H1 (cell line): ENCODE measurements around the gene VPREB1. TPM values are rescaled to one million over a fixed set of nuclear protein-coding genes. Genes with fewer than 3 reads are reported as not detected.

ENCODE experiments used
- CTCF ChIA-PET: fragments of 300-600 bp; sonication (Branson Sonifier 250); formaldehyde crosslinking; loops from one replicate; lab custom pipeline; 2021; ENCODE audit not compliant: partially characterized antibody; lab: Charles Lee
- POLR2A ChIA-PET: fragments of 300-600 bp; sonication (Branson Sonifier 250); formaldehyde crosslinking; loops from one replicate; lab custom pipeline; 2021; ENCODE audit warnings: inconsistent platforms; ENCODE audit not compliant: partially characterized antibody; lab: Charles Lee
- DNase-seq, 2 experiments: peaks; one replicate each; pipeline versions ENCODE4 v3.0.0 to v3.0.0-alpha.2; 2010 to 2022; ENCODE audit warnings: low spot score in 2 of 2, low read depth in 1 of 2, mixed read lengths in 1 of 2
- FAIRE-seq: peaks from 2 replicates; lab custom pipeline; 2011; peaks lifted over from hg19 to GRCh38; lab: Jason Lieb, UNC
- H2AFZ ChIP-seq: 2 replicates; pipeline ENCODE4 v1.8.1; 2012; ENCODE audit warnings: low read length, inconsistent platforms
- H2AK5ac ChIP-seq: 2 replicates; pipeline ENCODE4 v1.6.1; 2013; ENCODE audit warnings: low read depth, low read length
- H2BK120ac ChIP-seq: replicated peaks from 2 replicates; pipeline ENCODE3; 2013; ENCODE audit warnings: low read depth, low read length, inconsistent platforms
- H2BK12ac ChIP-seq: 2 replicates; pipeline ENCODE4 v1.6.1; 2013; ENCODE audit warnings: low read depth, low read length
- H2BK15ac ChIP-seq: 2 replicates; pipeline ENCODE4 v1.6.1; 2013; ENCODE audit warnings: low read length
- H2BK20ac ChIP-seq: 2 replicates; pipeline ENCODE4 v1.6.1; 2013; ENCODE audit warnings: low read length
- H2BK5ac ChIP-seq: 2 replicates; pipeline ENCODE4 v1.6.1; 2013; ENCODE audit warnings: low read depth, low read length
- H3K14ac ChIP-seq: 2 replicates; pipeline ENCODE4 v1.6.1; 2013; ENCODE audit warnings: inconsistent platforms; ENCODE audit not compliant: insufficient read length
- H3K18ac ChIP-seq: 2 replicates; pipeline ENCODE4 v1.6.1; 2013; ENCODE audit warnings: low read length; ENCODE audit errors: extremely low read depth
- H3K23ac ChIP-seq: 2 replicates; pipeline ENCODE4 v1.6.1; 2013; ENCODE audit warnings: inconsistent platforms; ENCODE audit not compliant: insufficient read length
- H3K23me2 ChIP-seq: 2 replicates; pipeline ENCODE4 v1.6.1; 2013; ENCODE audit warnings: low read depth, low read length
- H3K27ac ChIP-seq: 2 replicates; pipeline ENCODE4 v1.6.1; 2011; ENCODE audit warnings: low read depth, low read length, inconsistent platforms
- H3K27me3 ChIP-seq, 4 experiments: replicated peaks in 1 of 4; 1 replicate in 1 of 4; 2 replicates in 3 of 4; pipeline versions ENCODE4 v1.6.1 to v1.8.1; 2011 to 2013; ENCODE audit warnings: low read length in 3 of 4, mild to moderate bottlenecking in 3 of 4, inconsistent platforms in 2 of 4, mixed read lengths in 2 of 4, moderate library complexity in 1 of 4; ENCODE audit not compliant: control insufficient read depth in 3 of 4, insufficient read depth in 3 of 4; ENCODE audit errors: extremely low read depth in 1 of 4
- H3K36me3 ChIP-seq, 4 experiments: 2 replicates each; pipeline versions ENCODE4 v1.6.1 to v1.8.1; 2011 to 2013; ENCODE audit warnings: mild to moderate bottlenecking in 4 of 4, low read length in 3 of 4, moderate library complexity in 2 of 4, control low read depth in 1 of 4, inconsistent platforms in 1 of 4; ENCODE audit not compliant: insufficient read depth in 4 of 4, control insufficient read depth in 2 of 4
- H3K4ac ChIP-seq: replicated peaks from 2 replicates; pipeline ENCODE3; 2013; ENCODE audit warnings: low read length, low read depth, mixed read lengths, inconsistent platforms; ENCODE audit not compliant: insufficient read length
- H3K4me1 ChIP-seq, 4 experiments: replicated peaks in 1 of 4; 1 replicate in 1 of 4; 2 replicates in 3 of 4; pipeline versions ENCODE4 v1.6.1 to v1.8.1; 2011 to 2013; ENCODE audit warnings: low read length in 3 of 4, inconsistent platforms in 2 of 4, mixed read lengths in 1 of 4; ENCODE audit not compliant: insufficient read depth in 4 of 4, control insufficient read depth in 3 of 4
- H3K4me2 ChIP-seq, 2 experiments: 2 replicates each; pipeline versions ENCODE4 v1.6.1 to v1.8.1; 2011 to 2013; ENCODE audit warnings: low read depth in 2 of 2, low read length in 2 of 2, control low read depth in 1 of 2, inconsistent platforms in 1 of 2, mild to moderate bottlenecking in 1 of 2; ENCODE audit not compliant: insufficient read depth in 1 of 2
- H3K4me3 ChIP-seq, 4 experiments: fragments of 200-600, 300-600 bp in 1 of 4; sonication (generic), shearing (Covaris generic), sonication (Bioruptor Twin) in 1 of 4; 2 replicates each; pipeline versions ENCODE4 v1.5.1 to v1.8.1; 2011 to 2016; ENCODE audit warnings: low read length in 4 of 4, low read depth in 3 of 4, control low read depth in 2 of 4, inconsistent platforms in 2 of 4, mild to moderate bottlenecking in 2 of 4, mixed read lengths in 1 of 4, moderate library complexity in 1 of 4; ENCODE audit not compliant: insufficient read depth in 2 of 4; ENCODE audit errors: extremely low read depth in 1 of 4
- H3K56ac ChIP-seq: replicated peaks from 2 replicates; pipeline ENCODE3; 2013; ENCODE audit warnings: low read depth, mild to moderate bottlenecking, mixed read lengths, low read length, inconsistent platforms; ENCODE audit not compliant: insufficient read length
- H3K79me1 ChIP-seq: 2 replicates; pipeline ENCODE4 v1.6.1; 2013; ENCODE audit warnings: low read depth, low read length, control low read depth
- H3K79me2 ChIP-seq, 2 experiments: 2 replicates each; pipeline versions ENCODE4 v1.6.1 to v1.8.1; 2012 to 2013; ENCODE audit warnings: low read length in 2 of 2, mild to moderate bottlenecking in 2 of 2, inconsistent platforms in 1 of 2; ENCODE audit not compliant: insufficient read depth in 2 of 2, control insufficient read depth in 1 of 2
- H3K9ac ChIP-seq, 4 experiments: replicated peaks in 1 of 4; 1 replicate in 1 of 4; 2 replicates in 3 of 4; pipeline versions ENCODE4 v1.6.1 to v1.8.1; 2011 to 2013; ENCODE audit warnings: low read depth in 3 of 4, low read length in 3 of 4, control low read depth in 2 of 4, mild to moderate bottlenecking in 2 of 4, moderate library complexity in 2 of 4, inconsistent platforms in 1 of 4; ENCODE audit errors: extremely low read depth in 1 of 4
- H3K9me3 ChIP-seq, 2 experiments: 2 replicates each; pipeline versions ENCODE4 v1.6.1 to v1.8.1; 2012 to 2013; ENCODE audit warnings: mild to moderate bottlenecking in 2 of 2, moderate library complexity in 2 of 2, control low read depth in 1 of 2, inconsistent platforms in 1 of 2, low read depth in 1 of 2, low read length in 1 of 2, mixed read lengths in 1 of 2; ENCODE audit not compliant: insufficient read depth in 2 of 2
- H4K20me1 ChIP-seq, 2 experiments: replicated peaks in 1 of 2; 2 replicates each; pipeline versions ENCODE3 to v1.8.1; 2011 to 2013; ENCODE audit warnings: inconsistent platforms in 2 of 2, low read length in 2 of 2, mild to moderate bottlenecking in 1 of 2; ENCODE audit not compliant: insufficient read depth in 2 of 2, control insufficient read depth in 1 of 2
- H4K5ac ChIP-seq: 2 replicates; pipeline ENCODE4 v1.6.1; 2013; ENCODE audit warnings: low read length, low read depth, mixed read lengths, inconsistent platforms; ENCODE audit not compliant: insufficient read length
- H4K8ac ChIP-seq: 2 replicates; pipeline ENCODE4 v1.8.0; 2013; ENCODE audit warnings: mild to moderate bottlenecking, moderate library complexity, low read length, inconsistent platforms; ENCODE audit not compliant: insufficient read depth; ENCODE audit errors: extremely low read depth
- H4K91ac ChIP-seq: replicated peaks from 2 replicates; pipeline ENCODE3; 2013; ENCODE audit warnings: low read length, mixed read lengths, inconsistent platforms; ENCODE audit not compliant: insufficient read length
- GTF2F1 ChIP-seq: IDR thresholded peaks from 2 replicates; pipeline ENCODE4 v1.6.1; 2012; ENCODE audit warnings: low read depth, low read length, improper control_type of control experiment, borderline replicate concordance
- KDM1A ChIP-seq: fragments of 200-600, 300-600 bp; sonication (generic); IDR thresholded peaks from 2 replicates; pipeline ENCODE4 v1.7.1; 2016; ENCODE audit warnings: mild to moderate bottlenecking, low read length, borderline replicate concordance
- SUZ12 ChIP-seq: fragments of 200-600 bp; sonication (generic); IDR thresholded peaks from 2 replicates; pipeline ENCODE4 v1.6.1; 2012; ENCODE audit warnings: mild to moderate bottlenecking, inconsistent platforms, low read length, moderate library complexity, mixed read lengths
- WGBS, 2 experiments: shearing (Covaris generic) in 1 of 2; methylation state at CpG; one replicate each; pipeline versions ENCODE4 v1.1.6 to v1.1.7; 2013 to 2015; ENCODE audit warnings: low lambda C conversion rate in 2 of 2, mixed read lengths in 2 of 2, inconsistent platforms in 1 of 2, low coverage in 1 of 2, missing lambda C conversion rate in 1 of 2; ENCODE audit not compliant: insufficient replicate concordance in 2 of 2, insufficient coverage in 1 of 2, insufficient read length in 1 of 2; ENCODE audit errors: extremely low coverage in 1 of 2, missing lambda C conversion rate in 1 of 2; 5-methylcytosine and 5-hydroxymethylcytosine counted together
- polyA plus RNA-seq, 7 experiments: library from polyadenylated mRNA; depleted of rRNA in 3 of 7; stranded (reverse) in 5 of 7; unstranded in 2 of 7; fragments of >200 nt in 5 of 7; fragments of 200-250 nt in 2 of 7; gene quantifications; 1 replicate in 5 of 7; 2 replicates in 1 of 7; 4 replicates in 1 of 7; pipeline versions ENCODE4 v1.2.1 to v1.2.3, GENCODE V29; 2011 to 2013; ENCODE audit warnings: missing spikeins in 2 of 7, mixed read lengths in 2 of 7
- total RNA-seq: library from RNA; stranded (reverse); fragmentation: NEBNext Ultra II Directional; extraction: Animal tissue kit (Norgen Biotek cat#: 25700); gene quantifications from 2 replicates; pipeline ENCODE4 v1.2.1, GENCODE V29; 2021

The VPREB1 gene
- total and polyA plus RNA-seq, 2 of the 8 experiments (the other 6 are each of a cell fraction or from before 2014, with no cell fraction given): not detected

DNA sequence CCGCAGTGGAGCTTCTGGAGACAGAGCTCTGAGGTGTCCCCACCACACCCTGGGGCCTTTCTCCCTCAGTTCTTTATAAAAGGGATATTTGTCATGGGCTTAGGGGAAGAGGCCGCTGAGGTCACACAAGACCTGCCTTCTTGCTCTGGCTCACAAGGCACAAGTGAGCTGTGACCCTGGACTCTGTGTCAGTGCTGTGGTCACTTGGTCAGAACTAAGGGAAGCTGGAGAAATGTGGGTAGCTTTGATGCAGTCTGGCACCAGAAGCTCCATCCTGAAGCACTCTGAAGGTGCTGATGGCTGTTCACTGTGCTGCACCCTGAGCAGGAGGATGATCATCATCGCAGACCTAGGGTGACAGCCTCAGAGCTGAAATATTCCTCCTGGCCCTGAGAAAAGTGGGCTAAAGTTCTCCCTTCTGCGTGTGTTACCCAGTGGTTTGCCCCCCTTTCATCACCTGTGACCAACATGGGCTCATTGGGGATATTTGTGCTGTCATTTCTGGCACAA, 28.1 kb upstream of the VPREB1 start:
- H3K23me2 ChIP-seq: no peaks in the 10 kb centered on the region
- peaks cover 5 to 21% of the 10 kb centered on the region in 2 experiments for H4K20me1 ChIP-seq
- no peak overlapping the region for H2BK15ac ChIP-seq
- H3K18ac ChIP-seq: no peak overlapping the region
- 69% methylated on average over 4 of the region's 4 CpGs; no CpG with 5 or more reads in 1 of the 2 experiments for WGBS, 2 experiments
- H3K4me3 ChIP-seq: no peak overlapping the region
- H4K8ac ChIP-seq: no peak overlapping the region
- no peak overlapping the region for H3K56ac ChIP-seq
- CTCF ChIA-PET: interaction anchor here (1.6 to 4.2 kb wide), 3 partner anchors 9 to 19 kb away, joined by 8 to 21 read pairs (median 13); no protein-coding TSS in a partner anchor
- H3K4me2 ChIP-seq: no peak overlapping the region
- H3K36me3 ChIP-seq: no peaks in the 10 kb centered on the region
- no peak overlapping the region for H2BK120ac ChIP-seq
- H2AFZ ChIP-seq: no peak overlapping the region
- TF ChIP-seq SUZ12 (peak; percentile 32; the same call in 1 of the 2 replicates), KDM1A (no peak), GTF2F1 (no peak)
- no peaks in the 10 kb centered on the region for H3K79me2 ChIP-seq
- H2BK20ac ChIP-seq: no peak overlapping the region
- H3K79me1 ChIP-seq: no peaks in the 10 kb centered on the region
- no peak overlapping the region for H2BK5ac ChIP-seq
- H4K5ac ChIP-seq: no peak overlapping the region
- no peak for DNase-seq
- no peak overlapping the region for H4K91ac ChIP-seq
- no peak overlapping the region for H3K4ac ChIP-seq
- no peak overlapping the region for H3K9ac ChIP-seq
- H3K23ac ChIP-seq: no peak overlapping the region
- no peaks in the 10 kb centered on the region for H3K4me1 ChIP-seq
- no peak overlapping the region for H2AK5ac ChIP-seq
- H2BK12ac ChIP-seq: no peak overlapping the region
- H3K14ac ChIP-seq: no peak overlapping the region
- no peaks in the 10 kb centered on the region for H3K9me3 ChIP-seq
- no peak for FAIRE-seq
- peaks cover 75 to 91% (median 83%) of the 10 kb centered on the region in 4 experiments for H3K27me3 ChIP-seq
- H3K27ac ChIP-seq: no peak overlapping the region
- POLR2A ChIA-PET: no interaction called here
